Measurements from ENCODE around the gene RUFY1.

GRCh38 chr5:179559284-179560252 is 9.2 kb downstream of the RUFY1 start:
- no peak for TF ChIP-seq CTCF (conservative IDR thresholded peaks at IDR 0.05; ENCODE audit: low read length)
- no peak for TF ChIP-seq EZH2phosphoT487 (IDR thresholded peaks at IDR 0.05; ENCODE audit: borderline replicate concordance, low read depth, low read length)

All from OCI-LY7 (cell line).